HG03520 (cell line): Measurements from ENCODE around the gene CDC16.
A peak's percentile ranks its signal among the peaks of the same experiment; 100 is the strongest.
"Not testable (repeated sequence)": the region's sequence is repeated elsewhere in the genome, so short reads cannot be mapped to it uniquely, and the experiment has no call there.

Experiments
- ATAC-seq: cut with Tn5 transposase; IDR thresholded peaks from one replicate; pipeline ENCODE4 v1.9.1; 2021; ENCODE audit warnings: mild to moderate bottlenecking, moderate library complexity; ENCODE audit not compliant: unreplicated experiment

CDC16 gene

GRCh38 chr13:114261328-114261965 lies 26.8 kb downstream of the CDC16 start:
- no peak for ATAC-seq

DNA sequence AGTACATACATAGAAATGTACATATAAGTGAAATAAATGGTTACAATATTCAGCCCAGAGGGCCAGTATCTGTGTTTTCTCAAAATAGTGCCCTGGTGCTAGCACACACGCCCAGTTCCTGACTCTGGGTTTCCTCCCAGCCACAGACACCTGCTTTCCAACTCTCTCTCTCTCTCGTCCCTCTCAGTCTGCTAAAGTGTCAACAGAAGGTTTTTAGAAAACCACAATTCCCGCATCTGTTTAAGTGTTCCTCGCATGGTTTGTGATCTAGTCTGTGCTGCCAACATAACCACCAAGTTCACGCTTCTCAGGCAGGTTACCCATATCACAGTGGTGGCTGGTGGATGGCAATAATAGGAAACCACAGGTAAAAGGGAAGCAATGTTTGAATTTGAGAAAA lies 28.9 kb downstream of the CDC16 start:
- ATAC-seq, result no peak

- ATAC-seq, result not testable (repeated sequence)
Observed at GRCh38 chr13:114264313-114264712, 29.6 kb downstream of the CDC16 start.

DNA sequence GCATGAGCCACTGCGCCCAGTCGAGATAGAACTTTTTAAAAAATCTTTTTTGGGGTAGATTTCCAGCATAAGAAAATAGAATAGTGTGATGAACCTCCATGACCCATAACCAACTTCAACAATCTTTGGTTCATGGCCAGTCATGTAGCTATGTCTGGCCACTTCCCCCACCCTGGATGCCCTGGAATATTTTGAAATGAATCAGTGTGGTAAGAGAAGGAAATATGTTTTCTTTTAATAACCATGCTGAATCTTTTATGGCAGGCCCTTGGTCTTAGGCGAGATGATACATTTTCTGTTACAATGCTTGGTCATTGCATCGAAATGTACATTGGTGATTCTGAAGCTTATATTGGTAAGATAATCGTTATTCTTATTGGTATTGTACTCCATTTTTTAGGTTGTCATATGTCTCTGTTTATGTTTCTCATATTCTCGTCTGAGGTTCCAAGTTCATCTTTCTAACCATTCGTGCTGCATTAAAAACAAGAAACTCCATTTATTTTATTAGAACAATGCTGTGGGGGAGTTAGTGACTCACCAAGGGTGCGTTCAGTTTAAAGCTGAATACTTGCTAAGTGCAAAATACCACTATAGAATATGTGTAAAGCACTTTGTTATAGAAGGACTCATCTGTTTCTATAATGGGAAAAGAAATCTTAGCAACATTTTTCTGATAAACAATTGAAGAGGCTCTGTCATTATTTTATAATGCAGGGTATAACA lies 30.4 kb downstream of the CDC16 start:
- ATAC-seq, result no peak

DNA sequence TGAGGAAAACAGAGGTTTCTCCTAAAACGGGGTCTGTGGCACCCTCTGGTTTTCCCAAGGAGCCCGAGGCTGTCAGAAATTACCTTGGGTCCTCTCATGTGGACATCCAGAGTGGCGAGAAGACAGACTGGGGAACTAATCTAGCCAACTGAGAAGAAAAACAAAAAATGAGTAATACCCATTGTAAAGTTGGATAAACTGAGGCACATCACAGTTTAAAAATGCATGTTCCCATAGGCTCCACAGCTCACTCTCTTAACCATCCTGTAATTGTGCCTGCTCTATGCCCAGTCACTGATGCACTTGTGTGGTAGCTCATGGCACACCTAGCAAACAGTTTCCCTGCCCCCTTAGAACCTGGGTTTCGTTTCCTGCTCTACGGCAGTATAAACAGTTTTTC lies 31.5 kb downstream of the CDC16 start:
- ATAC-seq, result no peak

DNA sequence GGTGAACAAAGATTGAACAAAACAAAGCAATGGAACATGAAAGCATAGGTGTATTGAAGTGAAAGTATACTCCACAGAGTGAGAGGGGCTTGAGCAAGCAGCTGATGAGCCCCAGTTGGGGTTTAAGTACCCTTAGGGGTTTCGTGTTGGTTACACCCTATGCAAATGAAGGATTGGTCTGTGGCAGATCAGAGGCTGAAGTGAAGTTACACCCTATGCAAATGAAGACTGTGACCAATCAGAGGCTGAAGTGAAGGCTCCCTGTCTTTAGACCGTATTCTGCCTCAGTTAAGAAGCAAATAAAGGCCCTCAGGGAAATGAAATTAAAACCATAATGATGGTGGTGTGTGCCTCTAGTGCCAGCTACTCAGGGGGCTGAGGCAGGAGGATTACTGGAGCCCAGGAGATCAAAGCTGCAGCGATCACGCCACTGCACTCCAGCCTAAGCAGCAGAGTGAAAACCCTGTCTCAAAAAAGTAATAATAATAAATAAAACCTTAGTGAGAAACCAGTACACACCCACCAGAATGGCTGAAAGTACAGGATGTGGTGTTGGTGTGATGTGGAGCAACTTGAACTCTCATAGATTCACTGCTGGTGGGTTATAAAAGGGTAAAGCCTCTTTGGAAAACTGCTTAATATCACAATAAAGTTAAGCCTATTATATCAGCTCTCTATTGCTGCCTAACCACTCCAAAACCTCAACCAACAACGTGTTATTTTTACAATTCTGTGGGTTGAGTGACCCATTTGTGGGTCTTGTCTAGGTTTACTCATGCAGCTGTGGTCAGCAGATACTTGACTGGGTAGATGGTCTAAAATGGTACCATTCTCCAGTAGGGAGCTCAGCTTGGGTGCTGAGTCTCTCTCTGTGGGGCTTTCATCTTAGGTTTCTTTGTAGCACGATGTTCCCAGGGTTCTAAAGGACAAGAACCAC lies 33.9 kb downstream of the CDC16 start:
- ATAC-seq, result no peak

DNA sequence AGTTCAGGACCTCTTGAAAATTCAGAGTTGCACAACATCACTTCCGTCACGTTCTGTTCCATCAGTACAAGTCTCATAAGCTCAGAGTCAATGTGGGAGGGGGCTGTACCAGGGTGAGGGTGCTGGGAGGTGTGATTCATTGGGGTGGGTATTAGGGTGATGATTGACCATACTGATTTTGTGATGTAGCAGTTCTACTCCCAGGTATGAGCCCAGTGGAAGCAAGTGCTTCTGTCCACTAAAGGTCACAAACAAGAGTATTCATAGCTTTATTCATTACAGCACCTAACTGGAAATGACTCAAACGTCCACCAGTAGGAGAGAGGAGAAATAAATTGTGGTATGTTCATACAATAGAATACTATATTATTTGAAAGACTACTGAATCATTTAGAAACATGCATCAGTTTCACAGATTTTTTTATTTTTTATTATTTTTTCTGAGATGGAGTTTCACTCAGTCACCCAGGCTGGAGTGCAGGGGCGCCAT lies 34.6 kb downstream of the CDC16 start:
- ATAC-seq, result no peak

- ATAC-seq, result no peak
Observed at GRCh38 chr13:114272977-114273376, 38.3 kb downstream of the CDC16 start.

DNA sequence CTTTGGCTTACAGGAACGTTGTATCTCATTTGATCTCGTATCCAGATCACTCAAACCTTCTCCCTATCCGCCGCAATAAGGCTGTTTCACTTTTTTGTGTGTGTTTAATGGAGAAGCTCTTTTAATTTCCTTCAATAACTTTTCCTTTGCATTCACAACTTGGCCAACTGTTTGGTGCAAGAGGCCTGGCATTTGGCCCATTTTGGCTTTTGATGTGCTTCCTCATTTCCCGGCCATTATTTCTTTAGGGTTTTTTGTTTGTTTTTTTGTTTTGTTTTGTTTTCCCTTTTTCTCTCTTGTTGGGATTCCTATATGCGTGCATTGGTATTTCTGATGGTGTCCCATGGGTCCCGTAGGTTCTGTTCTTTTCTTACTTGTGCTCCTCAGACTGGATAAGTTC lies 40.6 kb downstream of the CDC16 start:
- no peak for ATAC-seq

DNA sequence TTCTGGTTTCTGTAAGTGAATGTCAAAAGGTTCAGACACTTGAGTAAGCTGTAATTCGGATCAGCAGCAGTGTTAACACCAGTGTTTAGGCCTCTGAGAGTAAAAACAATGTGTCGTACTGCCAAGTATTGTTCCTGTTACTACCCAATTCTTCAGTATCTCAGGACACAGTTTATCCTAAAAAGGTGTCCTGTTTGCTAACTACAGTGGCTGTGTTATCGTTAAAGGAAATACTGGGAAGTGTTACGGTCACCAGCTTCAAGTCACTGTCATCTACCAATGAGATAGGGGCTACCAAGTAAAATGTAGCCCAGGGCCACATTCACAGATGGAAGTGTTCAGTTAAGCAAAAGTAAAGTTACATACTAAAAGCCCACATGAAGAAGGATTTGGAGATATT lies 44.4 kb downstream of the CDC16 start:
- ATAC-seq, result no peak

DNA sequence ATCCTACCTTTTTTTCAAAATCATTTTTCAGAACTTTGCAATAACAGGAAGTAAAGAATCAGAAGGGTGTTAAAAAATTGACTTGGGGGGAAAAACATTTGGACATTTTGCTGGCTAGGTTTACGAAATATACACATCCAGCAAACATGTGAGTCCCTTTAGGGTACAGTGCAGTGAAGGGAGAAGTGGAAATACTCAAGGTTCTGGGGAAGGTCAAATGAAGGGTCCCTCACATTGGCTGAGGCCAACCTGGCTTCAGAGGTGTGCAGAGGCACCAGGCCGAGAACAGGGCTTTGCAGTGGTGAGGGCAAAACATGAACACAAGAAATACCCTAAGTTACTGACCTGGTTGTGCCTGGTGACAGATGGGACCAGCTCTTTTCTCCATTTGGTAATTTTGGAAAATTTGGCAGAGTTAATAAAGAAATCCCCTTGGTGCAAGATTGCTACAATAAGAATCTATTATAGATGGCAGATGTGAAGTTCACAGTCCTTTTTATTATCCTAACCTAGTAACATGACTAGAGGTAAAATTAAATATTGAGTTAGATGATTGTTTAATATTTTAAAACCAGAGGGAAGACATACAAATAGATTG lies 45.2 kb downstream of the CDC16 start:
- ATAC-seq, result no peak

DNA sequence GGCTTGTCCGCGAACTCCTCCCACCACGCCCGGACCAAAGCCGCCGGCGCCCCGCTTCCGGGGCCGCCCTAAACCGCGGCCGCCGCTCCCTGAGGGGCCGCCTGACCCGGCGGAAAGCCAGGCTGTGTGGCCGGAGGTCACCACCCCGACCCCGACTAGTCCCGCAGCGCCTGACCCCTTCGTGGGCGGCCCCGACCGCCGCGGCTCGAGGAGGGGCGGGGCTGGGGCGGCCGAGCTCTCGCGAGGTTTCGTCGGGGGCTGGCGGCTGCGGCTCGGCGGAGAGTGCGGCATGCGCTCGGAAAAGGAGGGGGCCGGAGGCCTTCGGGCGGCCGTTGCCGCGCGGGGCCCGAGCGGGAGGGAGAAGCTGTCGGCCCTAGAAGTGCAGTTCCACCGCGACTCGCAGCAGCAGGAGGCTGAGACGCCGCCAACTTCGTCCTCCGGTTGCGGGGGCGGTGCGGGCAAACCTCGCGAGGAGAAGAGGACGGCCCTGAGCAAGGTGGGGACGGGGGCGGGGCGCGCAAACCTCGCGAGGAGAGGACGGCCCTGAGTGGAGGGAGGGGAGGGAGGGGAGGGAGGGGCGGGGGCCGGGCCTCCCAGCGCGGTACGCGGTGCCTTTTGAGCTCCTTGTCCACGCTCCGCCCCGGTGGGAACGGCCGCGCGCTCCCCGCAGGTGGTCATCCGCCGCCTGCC lies 46.8 kb downstream of the CDC16 start, which contains the start of gene UPF3A:
Gene UPF3A (plus strand): TSS at position 251 of the 690 bp plus-strand sequence. CDS start 39 bp downstream, at position 290.
- peak; percentile 65 for ATAC-seq

GRCh38 chr13:114282041-114282670 lies 47.5 kb downstream of the CDC16 start:
- ATAC-seq, result peak; percentile 42

- no peak for ATAC-seq
Observed at GRCh38 chr13:114283576-114283975, 48.9 kb downstream of the CDC16 start.

DNA sequence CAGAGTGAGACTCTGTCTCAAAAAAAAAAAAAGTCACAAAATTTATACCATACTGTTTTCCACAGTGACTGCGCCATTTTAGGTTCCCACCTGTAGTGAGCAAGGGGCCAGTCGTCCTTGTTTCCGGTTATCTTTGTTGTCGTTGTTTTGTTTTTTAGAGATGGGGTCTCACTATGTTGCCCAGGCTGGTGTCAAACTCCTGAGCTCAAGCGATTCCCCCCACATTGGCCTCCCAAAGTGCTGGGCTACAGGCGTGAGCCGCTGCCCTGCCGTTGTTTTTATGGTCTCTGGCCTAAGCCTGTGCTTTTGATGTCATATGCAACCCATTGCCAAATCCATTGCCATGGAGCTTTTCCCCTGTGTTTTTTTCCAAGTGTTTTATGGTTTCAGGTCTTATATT lies 50.0 kb downstream of the CDC16 start:
- ATAC-seq, result no peak

DNA sequence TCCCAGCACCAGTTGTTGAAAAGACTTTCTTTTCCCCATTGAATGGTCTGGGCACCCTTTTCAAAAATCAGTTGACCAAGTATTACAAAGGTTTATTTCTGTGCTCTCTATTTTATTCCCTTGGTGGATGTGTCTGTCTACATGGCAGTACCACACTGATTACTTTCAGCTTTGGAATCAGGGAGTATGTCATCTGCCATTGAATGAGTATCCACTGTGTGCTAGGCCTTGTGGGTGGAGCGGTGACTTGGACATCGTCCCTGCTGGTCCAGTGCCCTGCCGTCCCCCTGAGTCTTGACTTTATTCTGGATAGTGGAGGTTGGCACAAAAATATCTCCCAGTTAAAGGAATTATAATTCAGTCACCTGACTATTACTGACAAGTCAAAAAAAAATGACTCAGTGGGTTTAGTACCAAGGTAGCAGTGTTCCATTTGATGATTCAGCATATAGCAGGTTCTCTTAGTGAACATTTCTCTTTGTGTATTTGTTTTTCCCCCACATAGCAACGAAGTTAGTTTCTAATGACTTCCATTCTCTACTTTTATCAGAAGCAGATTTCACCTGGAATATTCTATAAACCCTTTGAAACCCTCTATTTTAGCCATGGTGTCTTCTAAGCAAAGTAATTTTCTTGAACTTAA lies 50.6 kb downstream of the CDC16 start:
- no peak for ATAC-seq

DNA sequence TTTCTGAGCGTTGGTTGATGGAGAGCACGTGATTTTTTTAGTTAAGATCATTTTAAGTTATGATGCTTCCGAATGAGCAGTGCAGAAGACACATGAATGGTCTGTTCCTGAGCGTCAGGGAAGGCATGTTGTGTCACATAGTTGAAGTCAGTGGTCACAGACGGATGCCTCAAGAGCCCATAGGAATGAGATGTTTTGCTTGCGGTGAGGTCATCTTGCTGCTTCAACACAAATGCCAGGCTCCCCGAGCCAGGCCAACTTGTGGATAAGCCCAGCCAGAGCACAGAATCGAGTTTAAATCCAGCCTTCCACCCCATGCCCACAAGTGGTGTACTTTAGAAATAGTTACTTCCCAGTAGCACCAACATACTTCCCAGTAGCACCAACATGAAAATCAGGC lies 52.1 kb downstream of the CDC16 start:
- ATAC-seq, result no peak

- no peak for ATAC-seq
Observed at GRCh38 chr13:114288157-114288591, 53.5 kb downstream of the CDC16 start.

- ATAC-seq, result peak; percentile 15
Observed at GRCh38 chr13:114296448-114296847, 61.8 kb downstream of the CDC16 start.
